IMR-90 (cell line): ENCODE data around the gene SCGB3A2. TPM values are rescaled to one million over a fixed set of nuclear protein-coding genes. Genes with fewer than 3 reads are reported as not detected.

ENCODE experiments used
- ATAC-seq: fragments of 200-7000 bp; cut with Tn5 transposase; 2 replicates; pipeline ENCODE4 v1.9.1; 2020; ENCODE audit warnings: low read depth, mild to moderate bottlenecking, moderate library complexity
- BruUV-seq: library from RNA; stranded (reverse); fragments of 400-500 nt; replicated peaks from 2 replicates; lab custom pipeline; 2021; lab: Mats Ljungman, UMichigan
- CTCF ChIA-PET: fragments of 300-600 bp; formaldehyde crosslinking; extraction: SDS; loops from one replicate; lab custom pipeline; 2021; ENCODE audit warnings: antibody characterized with exemption; lab: Yijun Ruan, JAX
- POLR2A ChIA-PET: fragments of 300-600 bp; sonication (Branson Sonifier 250); formaldehyde crosslinking; loops from one replicate; lab custom pipeline; 2022; ENCODE audit warnings: antibody characterized with exemption; ENCODE audit not compliant: unreplicated experiment; lab: Charles Lee
- DNase-seq: peaks from one replicate; pipeline ENCODE4 v3.0.0; 2013
- H2AFZ ChIP-seq: replicated peaks from 2 replicates; pipeline ENCODE3; 2013; ENCODE audit warnings: low read length, mild to moderate bottlenecking; ENCODE audit not compliant: poor library complexity
- H2AK5ac ChIP-seq: 2 replicates; pipeline ENCODE4 v1.6.1; 2013; ENCODE audit warnings: low read depth, low read length, inconsistent platforms
- H2AK9ac ChIP-seq: replicated peaks from 2 replicates; pipeline ENCODE3; 2013; ENCODE audit warnings: mild to moderate bottlenecking, low read depth, low read length, moderate library complexity; ENCODE audit not compliant: poor library complexity
- H2BK120ac ChIP-seq: 2 replicates; pipeline ENCODE4 v1.6.1; 2013; ENCODE audit warnings: low read depth, low read length, inconsistent platforms
- H2BK15ac ChIP-seq: 3 replicates; pipeline ENCODE4 v1.6.1; 2013; ENCODE audit warnings: low read depth, low read length, inconsistent platforms
- H2BK20ac ChIP-seq: 2 replicates; pipeline ENCODE4 v1.6.1; 2013; ENCODE audit warnings: low read depth, mild to moderate bottlenecking, inconsistent platforms, low read length, moderate library complexity
- H2BK5ac ChIP-seq: 2 replicates; pipeline ENCODE4 v1.6.1; 2013; ENCODE audit warnings: mild to moderate bottlenecking, low read depth, low read length, inconsistent platforms; ENCODE audit not compliant: poor library complexity, severe bottlenecking
- H3K14ac ChIP-seq: replicated peaks from 2 replicates; pipeline ENCODE4 v1.6.1; 2013; ENCODE audit warnings: low read depth, low read length, inconsistent platforms
- H3K18ac ChIP-seq: 2 replicates; pipeline ENCODE4 v1.6.1; 2013; ENCODE audit warnings: low read depth, low read length, control low read depth
- H3K23ac ChIP-seq: 2 replicates; pipeline ENCODE4 v1.6.1; 2013; ENCODE audit warnings: low read depth, low read length, inconsistent platforms
- H3K27ac ChIP-seq: 2 replicates; pipeline ENCODE4 v1.5.1; 2013; ENCODE audit warnings: mild to moderate bottlenecking, control low read depth, low read length; ENCODE audit not compliant: insufficient read depth
- H3K27me3 ChIP-seq: 2 replicates; pipeline ENCODE4 v1.6.1; 2013; ENCODE audit warnings: low read length; ENCODE audit not compliant: control insufficient read depth, insufficient read depth
- H3K36me3 ChIP-seq: 2 replicates; pipeline ENCODE4 v1.6.1; 2013; ENCODE audit warnings: low read length, mixed read lengths; ENCODE audit not compliant: control insufficient read depth, insufficient read depth
- H3K4ac ChIP-seq: 2 replicates; pipeline ENCODE4 v1.6.1; 2013; ENCODE audit warnings: low read depth, low read length, inconsistent platforms
- H3K4me1 ChIP-seq: 2 replicates; pipeline ENCODE4 v1.6.1; 2013; ENCODE audit warnings: low read length, mixed read lengths; ENCODE audit not compliant: control insufficient read depth, insufficient read depth
- H3K4me2 ChIP-seq: 2 replicates; pipeline ENCODE4 v1.6.1; 2013; ENCODE audit warnings: low read depth, mild to moderate bottlenecking, control low read depth, low read length, moderate library complexity
- H3K4me3 ChIP-seq: 2 replicates; pipeline ENCODE4 v1.5.1; 2013; ENCODE audit warnings: low read depth, mild to moderate bottlenecking, control low read depth, low read length, moderate library complexity; ENCODE audit not compliant: insufficient read depth
- H3K56ac ChIP-seq: 2 replicates; pipeline ENCODE4 v1.6.1; 2013; ENCODE audit warnings: low read length, inconsistent platforms; ENCODE audit not compliant: insufficient read depth; ENCODE audit errors: extremely low read depth
- H3K79me1 ChIP-seq, 2 experiments: 2 replicates each; pipeline ENCODE4 v1.6.1; 2013; ENCODE audit warnings: low read length in 2 of 2, inconsistent platforms in 1 of 2, low read depth in 1 of 2
- H3K9ac ChIP-seq: 2 replicates; pipeline ENCODE4 v1.6.1; 2013; ENCODE audit warnings: low read depth, low read length, control low read depth
- H3K9me1 ChIP-seq: 2 replicates; pipeline ENCODE4 v1.6.1; 2013; ENCODE audit warnings: low read length, inconsistent platforms; ENCODE audit not compliant: insufficient read depth
- H3K9me3 ChIP-seq: 2 replicates; pipeline ENCODE4 v1.6.1; 2013; ENCODE audit warnings: low read length; ENCODE audit not compliant: control insufficient read depth, insufficient read depth
- H4K20me1 ChIP-seq: 2 replicates; pipeline ENCODE4 v1.6.1; 2013; ENCODE audit warnings: low read length, inconsistent platforms; ENCODE audit not compliant: insufficient read depth
- H4K5ac ChIP-seq: 2 replicates; pipeline ENCODE4 v1.6.1; 2013; ENCODE audit warnings: mild to moderate bottlenecking, low read depth, low read length, control low read depth
- H4K8ac ChIP-seq, 2 experiments: 2 replicates each; pipeline ENCODE4 v1.6.1; 2013; ENCODE audit warnings: low read depth in 2 of 2, low read length in 2 of 2, control low read depth in 1 of 2, inconsistent platforms in 1 of 2
- H4K91ac ChIP-seq: 2 replicates; pipeline ENCODE4 v1.6.1; 2013; ENCODE audit warnings: low read depth, low read length, inconsistent platforms; ENCODE audit not compliant: insufficient read depth
- CHD1 ChIP-seq: IDR thresholded peaks from 2 replicates; pipeline ENCODE4 v1.6.1; 2012; ENCODE audit warnings: low read depth, low read length, improper control_type of control experiment
- FOS ChIP-seq: fragments of 150-350 bp; IDR thresholded peaks from 2 replicates; pipeline ENCODE4 v1.6.1; 2016; ENCODE audit warnings: low read depth, low read length
- MAFK ChIP-seq: IDR thresholded peaks from 2 replicates; pipeline ENCODE4 v1.6.1; 2012; ENCODE audit warnings: low read depth, low read length, improper control_type of control experiment
- MXI1 ChIP-seq: IDR thresholded peaks from 2 replicates; pipeline ENCODE4 v1.6.1; 2012; ENCODE audit warnings: low read depth, mild to moderate bottlenecking, low read length, moderate library complexity, borderline replicate concordance
- POLR2A ChIP-seq: IDR thresholded peaks from 2 replicates; pipeline ENCODE4 v1.6.1; 2012; ENCODE audit warnings: mild to moderate bottlenecking, low read depth, low read length
- RAD21 ChIP-seq: IDR thresholded peaks from 2 replicates; pipeline ENCODE4 v1.6.1; 2012; ENCODE audit warnings: low read length, improper control_type of control experiment
- RCOR1 ChIP-seq: IDR thresholded peaks from 2 replicates; pipeline ENCODE4 v1.6.1; 2012; ENCODE audit warnings: mild to moderate bottlenecking, low read length, improper control_type of control experiment; ENCODE audit not compliant: insufficient replicate concordance
- WGBS, 2 experiments: methylation state at CpG; one replicate each; pipeline versions ENCODE4 v1.1.5 to v1.1.7; 2013; ENCODE audit warnings: missing lambda C conversion rate in 2 of 2; ENCODE audit not compliant: insufficient read length in 1 of 2; ENCODE audit errors: extremely low coverage in 2 of 2; 5-methylcytosine and 5-hydroxymethylcytosine counted together
- dilution Hi-C: fragments of 300-500 bp; cut with HindIII; formaldehyde crosslinking; loops from one replicate; pipeline ENCODE4 v1.14.3; 2018; ENCODE audit warnings: low sequenced_read_pairs; ENCODE audit not compliant: unreplicated experiment
- in situ Hi-C: fragments of 300-500 bp; cut with MboI; formaldehyde crosslinking; loops from 3 replicates; pipeline ENCODE4 v1.14.3; 2019; ENCODE audit warnings: low sequenced_read_pairs, inconsistent platforms, mixed read lengths
- intact Hi-C: fragments of 100-400 bp; cut with micrococcal nuclease; formaldehyde crosslinking; loops from 2 replicates; pipeline ENCODE4 v1.10.0; 2022
- polyA plus RNA-seq, 3 experiments: library from polyadenylated mRNA; depleted of rRNA; stranded (reverse); fragments of >200 nt; gene quantifications; 2 replicates each; pipeline ENCODE4 v1.2.3, GENCODE V29; 2012; ENCODE audit warnings: low replicate concordance in 1 of 3
- total RNA-seq: library from RNA; depleted of rRNA; stranded (reverse); fragments of >200 nt; gene quantifications from 2 replicates; pipeline ENCODE4 v1.2.3, GENCODE V29; 2012

SCGB3A2 gene
- total and polyA plus RNA-seq, 2 of the 4 experiments (the other 2 are of a cell fraction) = not detected

DNA sequence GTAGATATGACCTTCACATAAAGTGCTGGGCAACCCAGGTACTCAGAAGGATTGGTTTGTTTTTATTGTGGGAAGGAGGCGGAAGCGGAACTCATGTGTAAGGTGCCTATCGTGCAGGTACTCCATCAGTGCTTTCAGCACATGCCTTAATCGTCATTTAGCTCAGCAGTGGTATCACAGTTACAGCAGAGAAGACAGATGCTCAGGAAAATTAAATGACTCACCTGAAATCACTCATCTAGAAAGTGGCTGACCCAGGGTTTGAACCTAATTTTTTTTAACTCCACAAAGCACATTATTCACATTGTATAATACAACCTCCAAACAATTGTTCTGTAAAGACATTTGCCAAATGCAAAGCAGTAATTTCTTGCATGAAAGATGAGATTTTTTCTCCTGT lies 25.6 kb downstream of the SCGB3A2 start:
- in situ Hi-C loops = no loop called here
- WGBS, 2 experiments = 50% methylated on average over 2 of the region's 4 CpGs; no CpG with 5 or more reads in 1 of the 2 experiments
- CTCF ChIA-PET = no interaction called here

More for the DNA sequence above, 25.6 kb downstream of the SCGB3A2 start:
- dilution Hi-C loops = no loop called here
- H2BK5ac ChIP-seq = no peak overlapping the region
- no peaks in the 10 kb centered on the region for H4K20me1 ChIP-seq
- no peaks in the 10 kb centered on the region for H3K36me3 ChIP-seq
- BruUV-seq = no TSS peak
- no peak overlapping the region for H3K18ac ChIP-seq
- peaks cover 5% of the 10 kb centered on the region for H3K4me1 ChIP-seq
- no peak overlapping the region for H3K23ac ChIP-seq
- intact Hi-C loops = no loop called here
- no peaks in the 10 kb centered on the region for H3K9me3 ChIP-seq
- H3K4me3 ChIP-seq = no peak overlapping the region
- DNase-seq (no peak), ATAC-seq (no peak)
- no peak overlapping the region for H3K14ac ChIP-seq
- no peak overlapping the region for H3K4ac ChIP-seq
- no peak overlapping the region for H2BK15ac ChIP-seq
- POLR2A ChIA-PET = no interaction called here
- H3K4me2 ChIP-seq = no peak overlapping the region
- H3K79me1 ChIP-seq = no peaks in the 10 kb centered on the region
- TF ChIP-seq MXI1 = no peak
- TF ChIP-seq POLR2A = no peak
- TF ChIP-seq MAFK = no peak
- TF ChIP-seq FOS = no peak
- no peak for TF ChIP-seq CHD1
- TF ChIP-seq RCOR1 = no peak
- no peak for TF ChIP-seq RAD21
- no peak overlapping the region for H2BK120ac ChIP-seq
- no peak overlapping the region for H2AK5ac ChIP-seq
- H3K56ac ChIP-seq = no peak overlapping the region
- no peak overlapping the region for H4K91ac ChIP-seq
- no peak overlapping the region for H2AK9ac ChIP-seq
- no peak overlapping the region for H3K9ac ChIP-seq
- no peak overlapping the region for H3K27ac ChIP-seq
- H4K5ac ChIP-seq = no peak overlapping the region
- H3K9me1 ChIP-seq = peaks cover 3% of the 10 kb centered on the region; the same call in 1 of the 2 replicates
- H3K27me3 ChIP-seq = no peaks in the 10 kb centered on the region
- no peak overlapping the region for H4K8ac ChIP-seq
- no peak overlapping the region for H2BK20ac ChIP-seq
- H2AFZ ChIP-seq = no peak overlapping the region
